GM10248 (cell line): ENCODE measurements around the gene NBL1.
A peak's percentile ranks its signal among the peaks of the same experiment; 100 is the strongest.
"Not testable (repeated sequence)": the region's sequence is repeated elsewhere in the genome, so short reads cannot be mapped to it uniquely, and the experiment has no call there.

Source experiments
- CTCF ChIA-PET: fragments of 300-600 bp; sonication (Branson Sonifier 250); formaldehyde crosslinking; extraction: SDS; loops from one replicate; lab custom pipeline; 2021; ENCODE audit warnings: antibody characterized with exemption; lab: Yijun Ruan, JAX
- POLR2A ChIA-PET: fragments of 350-650 bp; sonication (Branson Sonifier 250); formaldehyde crosslinking; extraction: SDS; loops from one replicate; lab custom pipeline; 2020; ENCODE audit warnings: antibody characterized with exemption; lab: Yijun Ruan, JAX
- DNase-seq: peaks from one replicate; pipeline ENCODE4 v3.0.0; 2012; ENCODE audit errors: extremely low spot score
- CTCF ChIP-seq: IDR thresholded peaks from 2 replicates; pipeline ENCODE4 v1.5.1; 2012; ENCODE audit warnings: mild to moderate bottlenecking, low read depth; ENCODE audit errors: extremely low read depth, missing control alignments, control extremely low read depth

Gene NBL1

GRCh38 chr1:19637606-19638005 is 6.5 kb upstream of the NBL1 start:
- no peak for TF ChIP-seq CTCF
- CTCF ChIA-PET: interaction anchor here (1.3 kb wide), 1 partner anchor 67 kb away, joined by 3 read pairs; no protein-coding TSS in a partner anchor
- DNase-seq: no peak
- POLR2A ChIA-PET: no interaction called here

GRCh38 chr1:19639228-19639627 is 4.9 kb upstream of the NBL1 start:
- CTCF ChIA-PET: interaction anchor here (1.0 kb wide), 1 partner anchor 23 kb away, joined by 3 read pairs; no protein-coding TSS in a partner anchor
- POLR2A ChIA-PET, DNase-seq: not testable (repeated sequence)

- ChIA-PET CTCF (interaction anchor here (1.0 to 2.4 kb wide), 3 partner anchors 14 to 249 kb away, joined by 3 to 8 read pairs (median 4); no protein-coding TSS in a partner anchor), POLR2A (no interaction called here)
- no peak for TF ChIP-seq CTCF
- DNase-seq: no peak
These were observed 4.1 kb upstream of the NBL1 start for GRCh38 chr1:19639999-19640362.

GRCh38 chr1:19640363-19641316 is 3.5 kb upstream of the NBL1 start:
- no peak for TF ChIP-seq CTCF
- CTCF ChIA-PET: interaction anchor here (0.9 to 2.4 kb wide), 9 partner anchors 9 to 250 kb away, joined by 3 to 14 read pairs (median 4); no protein-coding TSS in a partner anchor
- POLR2A ChIA-PET: no interaction called here
- no peak for DNase-seq

GRCh38 chr1:19643121-19643520 is 990 bp upstream of the NBL1 start:
- ChIA-PET POLR2A (no interaction called here), CTCF (interaction anchor here (1.5 kb wide), 1 partner anchor 12 kb away, joined by 4 read pairs; no protein-coding TSS in a partner anchor)
- no peak for TF ChIP-seq CTCF
- DNase-seq: no peak

GRCh38 chr1:19644395-19644680 is 227 bp downstream of the NBL1 start:
- no peak for TF ChIP-seq CTCF
- POLR2A ChIA-PET: interaction anchor here (0.5 kb wide), 1 partner anchor 248 kb away, joined by 3 read pairs; no protein-coding TSS in a partner anchor
- CTCF ChIA-PET: interaction anchor here (1.1 to 1.5 kb wide), 3 partner anchors 10 to 18 kb away, joined by 4 to 5 read pairs (median 4); no protein-coding TSS in a partner anchor
- peak; percentile 48 for DNase-seq
